ENCODE measurements around the gene PLXNB3.

PLXNB3 gene

GRCh38 chrX:153769865-153770600, 6.0 kb downstream of the PLXNB3 start:
- no peak for DNase-seq
- Histone ChIP-seq H3F3A (ENCODE audit: insufficient read depth, low read length) (no peaks in the 10 kb centered on the region), H3K9ac (ENCODE audit: low read length) (no peak overlapping the region), H3K9me2 (replicated peaks; ENCODE audit: insufficient read depth, low read length) (no peaks in the 10 kb centered on the region), H3K4me1 (ENCODE audit: low read length) (no peaks in the 10 kb centered on the region), H3K4me2 (ENCODE audit: low read depth, low read length) (no peak overlapping the region), H3K4me3 (ENCODE audit: low read length) (no peak overlapping the region), H2AFZ (ENCODE audit: low read length) (no peak overlapping the region), H3K79me2 (ENCODE audit: low read length) (no peaks in the 10 kb centered on the region), H4K20me1 (ENCODE audit: insufficient read depth, low read length) (no peaks in the 10 kb centered on the region), H3K36me3 (replicated peaks; ENCODE audit: insufficient read depth, low read length) (no peaks in the 10 kb centered on the region), H3K9me3 (replicated peaks; ENCODE audit: insufficient read depth, low read length) (no peaks in the 10 kb centered on the region), H3K27ac (ENCODE audit: low read length) (no peak overlapping the region), H3K27me3 (replicated peaks; ENCODE audit: insufficient read depth, low read length) (peaks cover 25% of the 10 kb centered on the region)
- TF ChIP-seq EZH2 (optimal IDR thresholded peaks at IDR 0.05; ENCODE audit: low read depth, low read length) (no peak), CTCF (IDR thresholded peaks at IDR 0.05; ENCODE audit: low read length) (no peak), EZH2phosphoT487 (IDR thresholded peaks at IDR 0.05; ENCODE audit: low read length) (no peak)

- Histone ChIP-seq H3K27ac (ENCODE audit: low read length) (no peak overlapping the region), H2AFZ (ENCODE audit: low read length) (no peak overlapping the region), H3K4me2 (ENCODE audit: low read depth, low read length) (no peak overlapping the region), H3K27me3 (replicated peaks; ENCODE audit: insufficient read depth, low read length) (peaks cover 25% of the 10 kb centered on the region), H3K4me1 (ENCODE audit: low read length) (no peaks in the 10 kb centered on the region), H3K4me3 (ENCODE audit: low read length) (no peak overlapping the region), H3K9ac (ENCODE audit: low read length) (no peak overlapping the region), H3K9me2 (replicated peaks; ENCODE audit: insufficient read depth, low read length) (no peaks in the 10 kb centered on the region), H3F3A (ENCODE audit: insufficient read depth, low read length) (no peaks in the 10 kb centered on the region), H3K9me3 (replicated peaks; ENCODE audit: insufficient read depth, low read length) (no peaks in the 10 kb centered on the region), H3K79me2 (ENCODE audit: low read length) (no peaks in the 10 kb centered on the region), H3K36me3 (replicated peaks; ENCODE audit: insufficient read depth, low read length) (no peaks in the 10 kb centered on the region), H4K20me1 (ENCODE audit: insufficient read depth, low read length) (no peaks in the 10 kb centered on the region)
- TF ChIP-seq CTCF (IDR thresholded peaks at IDR 0.05; ENCODE audit: low read length) (no peak), EZH2 (optimal IDR thresholded peaks at IDR 0.05; ENCODE audit: low read depth, low read length) (no peak), EZH2phosphoT487 (IDR thresholded peaks at IDR 0.05; ENCODE audit: low read length) (no peak)
- no peak for DNase-seq
Measured at GRCh38 chrX:153770601-153771414, 6.8 kb downstream of the PLXNB3 start.

- H3K9me2 ChIP-seq (replicated peaks; ENCODE audit: insufficient read depth, low read length), result no peaks in the 10 kb centered on the region
- H3K27ac ChIP-seq (ENCODE audit: low read length), result no peak overlapping the region
- H3K4me3 ChIP-seq (ENCODE audit: low read length), result no peak overlapping the region
- H3K4me1 ChIP-seq (ENCODE audit: low read length), result no peaks in the 10 kb centered on the region
- H3F3A ChIP-seq (ENCODE audit: insufficient read depth, low read length), result no peaks in the 10 kb centered on the region
- no peak overlapping the region for H2AFZ ChIP-seq (ENCODE audit: low read length)
- H3K9me3 ChIP-seq (replicated peaks; ENCODE audit: insufficient read depth, low read length), result no peaks in the 10 kb centered on the region
- H4K20me1 ChIP-seq (ENCODE audit: insufficient read depth, low read length), result no peaks in the 10 kb centered on the region
- no peak overlapping the region for H3K9ac ChIP-seq (ENCODE audit: low read length)
- TF ChIP-seq CTCF (IDR thresholded peaks at IDR 0.05; ENCODE audit: low read length) (no peak), EZH2 (optimal IDR thresholded peaks at IDR 0.05; ENCODE audit: low read depth, low read length) (no peak), EZH2phosphoT487 (IDR thresholded peaks at IDR 0.05; ENCODE audit: low read length) (no peak)
- no peak overlapping the region for H3K4me2 ChIP-seq (ENCODE audit: low read depth, low read length)
- no peaks in the 10 kb centered on the region for H3K79me2 ChIP-seq (ENCODE audit: low read length)
- no peak for DNase-seq
- peaks cover 25% of the 10 kb centered on the region for H3K27me3 ChIP-seq (replicated peaks; ENCODE audit: insufficient read depth, low read length)
- H3K36me3 ChIP-seq (replicated peaks; ENCODE audit: insufficient read depth, low read length), result no peaks in the 10 kb centered on the region
Measured at GRCh38 chrX:153771415-153772315, 7.6 kb downstream of the PLXNB3 start.

Data from MM.1S (cell line).